BE2C (cell line): Measurements from ENCODE around the gene EIF3F.

Experiments used
- DNase-seq: peaks from one replicate; pipeline ENCODE4 v3.0.0-alpha.2; 2020
- H3K27me3 ChIP-seq: fragments of 250-450 bp; sonication (Bioruptor Pico); 2 replicates; pipeline ENCODE4 v1.5.1; 2020; ENCODE audit warnings: mild to moderate bottlenecking
- H3K36me3 ChIP-seq: fragments of 250-450 bp; sonication (Bioruptor Pico); 2 replicates; pipeline ENCODE4 v1.5.1; 2020; ENCODE audit warnings: mild to moderate bottlenecking
- H3K4me1 ChIP-seq: fragments of 250-450 bp; sonication (Bioruptor Pico); 2 replicates; pipeline ENCODE4 v1.5.1; 2020
- H3K4me3 ChIP-seq: 2 replicates; pipeline ENCODE4 v1.5.1; 2011; ENCODE audit warnings: low read depth, low read length
- H3K9me3 ChIP-seq: fragments of 250-450 bp; sonication (Bioruptor Pico); 2 replicates; pipeline ENCODE4 v1.5.1; 2020
- CTCF ChIP-seq: IDR thresholded peaks from 2 replicates; pipeline ENCODE4 v1.5.1; 2012; ENCODE audit warnings: mild to moderate bottlenecking, low read depth, low read length

Gene EIF3F

GRCh38 chr11:8020244-8020597 lies 33.1 kb downstream of the EIF3F start:
- H3K4me1 ChIP-seq: no peaks in the 10 kb centered on the region
- H3K27me3 ChIP-seq: no peaks in the 10 kb centered on the region
- no peaks in the 10 kb centered on the region for H3K36me3 ChIP-seq
- TF ChIP-seq CTCF: no peak
- H3K4me3 ChIP-seq: peak overlapping the region; percentile 65
- DNase-seq: no peak
- H3K9me3 ChIP-seq: no peaks in the 10 kb centered on the region

- Histone ChIP-seq H3K36me3 (no peaks in the 10 kb centered on the region), H3K4me3 (no peak overlapping the region), H3K27me3 (no peaks in the 10 kb centered on the region), H3K4me1 (no peaks in the 10 kb centered on the region), H3K9me3 (no peaks in the 10 kb centered on the region)
- DNase-seq: no peak
- TF ChIP-seq CTCF: no peak
These were observed 34.8 kb downstream of the EIF3F start for GRCh38 chr11:8021920-8022319.

GRCh38 chr11:8022876-8023275 lies 35.7 kb downstream of the EIF3F start:
- H3K4me1 ChIP-seq: no peaks in the 10 kb centered on the region
- TF ChIP-seq CTCF: no peak

GRCh38 chr11:8023831-8024555 lies 36.9 kb downstream of the EIF3F start:
- TF ChIP-seq CTCF: no peak
- no peak for DNase-seq
- H3K4me1 ChIP-seq: no peaks in the 10 kb centered on the region
- H3K9me3 ChIP-seq: no peaks in the 10 kb centered on the region
- H3K36me3 ChIP-seq: no peaks in the 10 kb centered on the region
- H3K4me3 ChIP-seq: no peak overlapping the region
- no peaks in the 10 kb centered on the region for H3K27me3 ChIP-seq

More at GRCh38 chr11:8022876-8023275, 35.7 kb downstream of the EIF3F start:
- no peaks in the 10 kb centered on the region for H3K27me3 ChIP-seq
- H3K36me3 ChIP-seq: no peaks in the 10 kb centered on the region
- DNase-seq: no peak
- H3K9me3 ChIP-seq: no peaks in the 10 kb centered on the region
- no peak overlapping the region for H3K4me3 ChIP-seq

GRCh38 chr11:8025123-8025522 lies 38.0 kb downstream of the EIF3F start:
- no peaks in the 10 kb centered on the region for H3K36me3 ChIP-seq

More at GRCh38 chr11:8025123-8025522, 38.0 kb downstream of the EIF3F start:
- H3K9me3 ChIP-seq: no peaks in the 10 kb centered on the region
- DNase-seq: no peak
- H3K27me3 ChIP-seq: no peaks in the 10 kb centered on the region
- no peaks in the 10 kb centered on the region; the same call in 1 of the 2 replicates for H3K4me1 ChIP-seq
- no peak overlapping the region for H3K4me3 ChIP-seq
- no peak for TF ChIP-seq CTCF
